Measurements from ENCODE around the gene DEXI. TPM values are rescaled to one million over a fixed set of nuclear protein-coding genes. Genes with fewer than 3 reads are reported as not detected.

DEXI gene
- total RNA-seq (2014; rRNA removed; shearing (Covaris generic)) (101 and 105 TPM in 2 replicates), polyA plus RNA-seq (2016; fragmentation: Nextera tagmentation; extraction: Ambion mirVana) (41.8 and 42.1 TPM in 2 replicates)

DNA sequence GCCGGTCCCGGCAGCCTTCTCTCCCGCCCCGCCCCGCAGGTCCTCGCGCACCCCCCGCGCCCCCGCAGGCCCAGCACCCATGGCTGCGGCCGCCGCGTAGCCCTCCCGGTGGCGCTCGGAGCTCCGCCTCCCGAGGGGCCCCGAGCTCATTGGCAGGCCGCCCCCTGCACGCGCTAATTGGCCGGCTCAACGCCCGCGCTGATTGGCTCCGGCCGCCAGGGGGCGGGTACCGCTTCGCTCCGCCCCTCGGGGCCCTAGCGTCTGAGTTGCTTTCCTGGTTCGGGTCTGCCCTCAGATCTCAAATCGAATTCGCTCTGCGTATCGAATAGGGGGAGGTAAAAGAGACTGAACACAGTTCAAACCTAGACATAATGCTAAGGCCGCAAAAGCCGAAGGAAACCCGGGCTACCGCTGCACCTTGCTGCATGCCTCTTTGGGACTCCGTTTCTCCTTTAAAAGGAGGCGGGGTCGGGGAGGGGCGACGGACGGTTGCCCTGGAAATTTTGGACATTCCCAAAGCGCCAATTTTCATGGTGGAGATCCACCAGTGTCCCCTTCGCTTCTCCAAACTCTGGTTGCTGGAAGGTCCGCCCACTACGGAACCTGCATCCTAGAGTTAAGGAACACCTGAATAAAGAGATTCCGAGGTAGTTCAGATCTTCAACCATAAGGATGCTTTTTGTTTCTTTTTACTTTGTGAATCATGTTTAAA lies at the start of gene DEXI:
TSS of gene DEXI (minus strand) at position 117 of the 712 bp plus-strand sequence. CDS start 463 bp downstream, outside the sequence.
- Histone ChIP-seq H4K20me1 (ENCODE audit: insufficient read depth) (no peaks in the 10 kb centered on the region; the same call in none of the 2 replicates), H3K79me2 (ENCODE audit: insufficient read depth) (peaks cover 78% of the 10 kb centered on the region), H3K9ac (peak within 1 kb of the TSS; percentile 88), H3K27me3 (replicated peaks; ENCODE audit: insufficient read depth) (no peaks in the 10 kb centered on the region), H3K36me3 (ENCODE audit: low read depth) (no peaks in the 10 kb centered on the region), H3K4me1 (ENCODE audit: insufficient read depth) (peaks cover 44% of the 10 kb centered on the region), H3K27ac (peak within 1 kb of the TSS; percentile 49), H3K4me3 (peak within 1 kb of the TSS; percentile 92), H3K9me3 (ENCODE audit: low read depth) (no peaks in the 10 kb centered on the region), H3K4me2 (ENCODE audit: unreplicated experiment) (peak within 1 kb of the TSS; percentile 92), H2AFZ (peak within 1 kb of the TSS; percentile 98), H3K9me2 (ENCODE audit: insufficient read depth) (no peaks in the 10 kb centered on the region), H3F3A (ENCODE audit: insufficient read depth) (no peaks in the 10 kb centered on the region)
- DNase-seq: peak; percentile 97
- TF ChIP-seq EZH2 (IDR thresholded peaks at IDR 0.05; ENCODE audit: insufficient read depth, poor library complexity, severe bottlenecking) (no peak), EZH2phosphoT487 (IDR thresholded peaks at IDR 0.05; ENCODE audit: insufficient read depth, low read depth) (no peak)
- in situ Hi-C loops (cut with MboI): no loop called here
- whole genome bisulfite sequencing, 2 experiments (ENCODE audit: low coverage in 1 of 2, low lambda C conversion rate in 2 of 2, missing lambda C conversion rate in 2 of 2): 7 to 8% methylated on average over 31 to 45 of the region's 55 CpGs

DNA sequence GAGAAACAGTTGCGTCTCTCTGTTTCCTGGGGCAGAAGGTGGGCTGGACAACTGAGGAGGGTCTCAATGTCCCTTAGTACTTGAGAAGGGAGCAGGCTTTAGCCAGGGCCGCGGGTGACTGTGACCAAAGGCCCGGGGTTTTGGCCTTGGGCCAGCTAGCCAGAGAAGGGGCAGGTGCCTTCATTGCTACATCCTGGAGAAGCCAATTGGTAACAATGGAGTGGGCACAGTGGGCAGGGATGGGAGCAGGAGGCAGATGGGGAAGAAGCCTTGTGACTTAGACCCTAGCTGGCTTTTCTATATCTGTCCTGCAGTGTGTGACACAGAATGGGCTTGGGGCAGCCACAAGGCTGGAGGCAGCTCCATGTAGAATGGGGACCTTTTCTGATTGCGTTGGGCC lies 48.1 kb upstream of the DEXI start:
- 97% methylated on average over 5 of the region's 5 CpGs for WGBS, 2 experiments (ENCODE audit: low coverage in 1 of 2, low lambda C conversion rate in 2 of 2, missing lambda C conversion rate in 2 of 2)
- Histone ChIP-seq H3K79me2 (ENCODE audit: insufficient read depth) (no peaks in the 10 kb centered on the region), H3K4me1 (ENCODE audit: insufficient read depth) (peaks cover 23% of the 10 kb centered on the region), H3K27me3 (replicated peaks; ENCODE audit: insufficient read depth) (no peaks in the 10 kb centered on the region), H3K4me2 (ENCODE audit: unreplicated experiment) (no peak overlapping the region), H3K9me3 (ENCODE audit: low read depth) (no peaks in the 10 kb centered on the region), H4K20me1 (ENCODE audit: insufficient read depth) (no peaks in the 10 kb centered on the region), H3K9ac (no peak overlapping the region), H3K27ac (no peak overlapping the region), H3K36me3 (ENCODE audit: low read depth) (0 out of 2 replicates have a peak, but pooled peaks cover 9% of the 10 kb centered on the region), H2AFZ (no peak overlapping the region), H3K9me2 (ENCODE audit: insufficient read depth) (no peaks in the 10 kb centered on the region), H3K4me3 (no peak overlapping the region), H3F3A (ENCODE audit: insufficient read depth) (peaks cover 19% of the 10 kb centered on the region)
- in situ Hi-C loops (cut with MboI): no loop called here
- DNase-seq: no peak
- no peak for TF ChIP-seq EZH2phosphoT487 (IDR thresholded peaks at IDR 0.05; ENCODE audit: insufficient read depth, low read depth)
- no peak for TF ChIP-seq EZH2 (IDR thresholded peaks at IDR 0.05; ENCODE audit: insufficient read depth, poor library complexity, severe bottlenecking)

- no peak overlapping the region for H3K4me2 ChIP-seq (ENCODE audit: unreplicated experiment)
- no peak overlapping the region for H3K4me3 ChIP-seq
- H3K27me3 ChIP-seq (replicated peaks; ENCODE audit: insufficient read depth): no peaks in the 10 kb centered on the region
- no peaks in the 10 kb centered on the region for H3K79me2 ChIP-seq (ENCODE audit: insufficient read depth)
- no peaks in the 10 kb centered on the region for H4K20me1 ChIP-seq (ENCODE audit: insufficient read depth)
- no peak overlapping the region for H3K27ac ChIP-seq
- in situ Hi-C loops (cut with MboI): no loop called here
- no peak for DNase-seq
- no peaks in the 10 kb centered on the region for H3K9me2 ChIP-seq (ENCODE audit: insufficient read depth)
- no peak overlapping the region for H2AFZ ChIP-seq
- H3K36me3 ChIP-seq (ENCODE audit: low read depth): 0 out of 2 replicates have a peak, but pooled peaks cover 9% of the 10 kb centered on the region
- peaks cover 23% of the 10 kb centered on the region for H3K4me1 ChIP-seq (ENCODE audit: insufficient read depth)
- no peak for TF ChIP-seq EZH2phosphoT487 (IDR thresholded peaks at IDR 0.05; ENCODE audit: insufficient read depth, low read depth)
- no peak for TF ChIP-seq EZH2 (IDR thresholded peaks at IDR 0.05; ENCODE audit: insufficient read depth, poor library complexity, severe bottlenecking)
- no peak overlapping the region for H3K9ac ChIP-seq
- H3K9me3 ChIP-seq (ENCODE audit: low read depth): no peaks in the 10 kb centered on the region
- peaks cover 19% of the 10 kb centered on the region for H3F3A ChIP-seq (ENCODE audit: insufficient read depth)
- 96 to 99% methylated on average over 6 of the region's 6 CpGs for whole genome bisulfite sequencing, 2 experiments (ENCODE audit: low coverage in 1 of 2, low lambda C conversion rate in 2 of 2, missing lambda C conversion rate in 2 of 2)
Measured at GRCh38 chr16:10989559-10989958, 47.3 kb upstream of the DEXI start.

- in situ Hi-C loops (cut with MboI): no loop called here
- H3K9me3 ChIP-seq (ENCODE audit: low read depth): no peaks in the 10 kb centered on the region
- H3K27ac ChIP-seq: no peak overlapping the region
Measured at GRCh38 chr16:10988879-10989278, 46.6 kb upstream of the DEXI start.

More at GRCh38 chr16:10988879-10989278, 46.6 kb upstream of the DEXI start:
- Histone ChIP-seq H3K9me2 (ENCODE audit: insufficient read depth) (no peaks in the 10 kb centered on the region), H3K79me2 (ENCODE audit: insufficient read depth) (no peaks in the 10 kb centered on the region), H3F3A (ENCODE audit: insufficient read depth) (peaks cover 19% of the 10 kb centered on the region), H3K4me3 (no peak overlapping the region), H3K4me1 (ENCODE audit: insufficient read depth) (peaks cover 23% of the 10 kb centered on the region), H3K27me3 (replicated peaks; ENCODE audit: insufficient read depth) (no peaks in the 10 kb centered on the region), H3K4me2 (ENCODE audit: unreplicated experiment) (no peak overlapping the region), H2AFZ (no peak overlapping the region), H3K36me3 (ENCODE audit: low read depth) (0 out of 2 replicates have a peak, but pooled peaks cover 9% of the 10 kb centered on the region), H4K20me1 (ENCODE audit: insufficient read depth) (no peaks in the 10 kb centered on the region), H3K9ac (no peak overlapping the region)
- no peak for TF ChIP-seq EZH2phosphoT487 (IDR thresholded peaks at IDR 0.05; ENCODE audit: insufficient read depth, low read depth)
- TF ChIP-seq EZH2 (IDR thresholded peaks at IDR 0.05; ENCODE audit: insufficient read depth, poor library complexity, severe bottlenecking): no peak
- WGBS, 2 experiments (ENCODE audit: low coverage in 1 of 2, low lambda C conversion rate in 2 of 2, missing lambda C conversion rate in 2 of 2): 81 to 85% methylated on average over 6 of the region's 6 CpGs
- DNase-seq: no peak

Data from GM23248 (cell line).